Renal cortex interstitium (tissue), 11 donors: Measurements from ENCODE around the gene RNF168. TPM values are rescaled to one million over a fixed set of nuclear protein-coding genes. Genes with fewer than 3 reads are reported as not detected.
"Not testable (repeated sequence)": the region's sequence is repeated elsewhere in the genome, so short reads cannot be mapped to it uniquely, and the experiment has no call there.

Source experiments
- DNase-seq, 11 donors: peaks; one replicate each; pipeline ENCODE4 v3.0.0-alpha.2; 2013; ENCODE audit warnings: low read depth in 9 of 11, low spot score in 4 of 11; ENCODE audit errors: extremely low read depth in 1 of 11
- polyA plus RNA-seq, 3 donors: library from polyadenylated mRNA; unstranded; fragments of 120-200 nt; gene quantifications; one replicate each; pipeline ENCODE4 v1.2.1, GENCODE V29; 2013; ENCODE audit not compliant: insufficient read length in 3 of 3

Gene RNF168
- polyA plus RNA-seq, 3 donors: 15.7 to 16.7 (median 16.6) TPM

DNA sequence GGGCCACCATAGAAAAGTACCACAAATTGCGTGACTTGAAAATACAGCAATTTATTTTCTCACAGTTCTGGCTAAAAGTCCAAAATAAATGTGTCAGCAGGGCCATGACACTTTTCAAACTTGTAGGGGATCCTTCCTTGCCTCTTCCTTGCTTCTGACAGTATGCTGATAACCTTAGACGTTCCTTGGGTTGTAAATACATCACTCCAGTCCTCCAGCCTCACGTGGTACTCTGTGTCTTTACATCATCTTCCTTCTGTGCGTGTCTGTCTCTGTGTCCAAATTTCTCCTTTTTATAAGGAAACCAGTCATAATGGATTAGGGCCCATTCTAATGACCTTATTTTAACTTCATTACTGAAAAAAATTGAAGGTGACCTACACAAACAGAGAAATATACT, 7.4 kb downstream of the RNF168 start:
- DNase-seq: no peak

DNA sequence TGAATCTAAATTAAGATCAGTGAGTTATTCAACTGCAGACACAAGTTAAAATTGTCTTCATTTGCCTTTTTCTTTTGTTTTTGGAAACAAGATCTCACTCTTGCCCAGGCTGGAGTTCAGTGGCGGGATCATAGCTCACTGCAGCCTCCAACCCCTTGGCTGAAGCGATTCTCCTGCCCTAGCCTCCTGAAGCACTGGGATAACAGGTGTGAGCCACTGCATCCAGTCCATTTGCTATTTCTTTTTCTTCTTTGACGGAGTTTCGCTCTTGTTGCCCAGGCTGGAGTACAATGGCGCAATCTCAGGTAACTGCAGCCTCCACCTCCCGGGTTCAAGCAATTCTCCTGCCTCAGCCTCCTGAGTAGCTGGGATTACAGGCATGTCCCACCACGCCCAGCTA, 10.3 kb downstream of the RNF168 start:
- no peak for DNase-seq

DNA sequence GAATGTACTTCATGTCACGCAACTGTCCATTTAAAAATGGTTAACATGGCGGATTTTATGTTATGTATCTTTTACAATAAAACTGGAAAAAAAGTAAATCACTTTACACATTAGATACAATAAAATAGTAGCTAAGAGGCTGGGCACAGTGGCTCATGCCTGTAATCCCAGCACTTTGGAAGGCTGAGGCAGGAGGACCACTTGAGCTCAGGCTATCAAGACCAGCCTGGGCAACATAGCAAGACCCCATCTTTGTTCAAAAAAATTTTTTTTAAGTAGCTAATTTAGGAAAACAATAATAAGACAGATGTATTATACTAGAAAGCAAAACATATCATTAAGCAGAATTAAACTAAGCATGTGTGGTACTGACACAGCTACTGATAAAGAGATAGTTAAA, 11.5 kb downstream of the RNF168 start:
- no peak for DNase-seq

DNA sequence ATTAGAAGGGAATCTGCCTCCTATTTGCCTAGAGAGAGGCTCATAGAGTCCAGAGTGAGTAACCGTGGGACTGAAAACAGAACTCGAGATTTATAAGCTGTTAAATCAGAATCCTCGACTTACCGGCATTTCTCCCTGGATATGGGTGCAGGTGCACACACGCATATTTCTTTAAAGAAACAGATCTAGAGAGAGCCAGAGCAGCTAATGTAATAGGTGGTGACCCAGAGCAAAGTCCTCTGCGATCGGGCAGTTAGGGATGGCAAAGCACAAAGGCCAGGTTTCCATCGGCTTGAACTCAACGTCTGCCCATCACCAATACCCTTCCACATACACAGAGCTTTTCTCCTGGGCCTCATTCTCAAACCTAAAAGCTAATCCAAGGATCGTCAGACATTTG, 13.8 kb downstream of the RNF168 start:
- no peak for DNase-seq

DNA sequence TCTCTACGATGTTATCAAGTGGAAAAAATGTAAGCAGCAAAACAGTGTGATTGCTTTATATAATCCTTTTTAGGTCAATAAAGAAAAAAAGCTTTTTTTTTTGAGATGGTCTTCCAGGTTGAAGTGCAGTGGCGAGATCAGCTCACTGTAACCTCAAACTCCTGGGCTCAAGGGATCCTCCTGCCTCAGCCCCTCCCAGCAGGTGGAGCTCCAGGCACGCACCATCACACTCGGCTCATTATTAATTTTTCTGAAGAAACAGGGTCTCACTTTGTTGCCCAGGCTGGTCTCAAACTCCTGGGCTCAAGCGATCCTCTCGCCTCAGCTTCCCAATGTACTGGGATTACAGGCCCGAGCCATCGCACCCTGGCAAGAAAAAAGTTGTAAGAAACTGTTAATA, 17.3 kb downstream of the RNF168 start:
- DNase-seq: no peak

DNA sequence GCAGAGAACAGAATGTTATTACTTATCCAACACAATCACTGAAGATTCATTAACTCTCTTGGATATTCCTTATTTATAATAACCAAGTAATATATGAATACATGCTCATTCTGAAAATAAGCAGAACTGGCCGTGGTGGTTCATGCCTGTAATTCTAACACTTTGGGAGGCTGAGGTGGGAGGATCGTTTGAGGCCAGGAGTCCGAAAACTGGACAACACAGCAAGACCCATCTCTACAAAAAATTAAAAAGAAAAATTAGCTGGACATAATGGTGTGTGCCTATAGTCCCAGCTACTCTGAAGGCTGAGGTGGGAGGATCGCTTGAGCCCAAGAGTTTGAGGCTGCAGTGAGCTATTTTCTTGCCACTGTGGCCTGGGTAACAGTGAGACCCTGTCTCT, 25.9 kb downstream of the RNF168 start:
- DNase-seq: no peak

DNA sequence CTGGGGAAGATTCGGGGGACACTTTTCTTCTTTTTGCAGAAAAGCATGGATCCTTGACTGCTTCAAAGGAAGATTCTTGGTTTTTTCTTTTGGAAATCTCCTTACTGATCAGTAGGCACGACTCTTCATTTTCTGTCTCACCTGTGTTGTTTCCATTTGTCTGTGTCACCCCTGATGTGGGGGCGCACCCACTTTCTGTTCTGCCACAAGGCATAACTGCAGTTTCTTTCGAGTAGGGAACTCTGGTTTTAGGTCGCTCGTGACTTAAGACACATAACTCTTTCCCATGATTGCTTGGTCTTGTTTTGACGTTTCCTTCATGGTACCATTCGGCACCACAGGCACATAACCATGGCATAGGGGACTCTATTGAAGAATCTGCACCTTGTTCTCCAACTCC, 31.3 kb downstream of the RNF168 start:
- no peak for DNase-seq

DNA sequence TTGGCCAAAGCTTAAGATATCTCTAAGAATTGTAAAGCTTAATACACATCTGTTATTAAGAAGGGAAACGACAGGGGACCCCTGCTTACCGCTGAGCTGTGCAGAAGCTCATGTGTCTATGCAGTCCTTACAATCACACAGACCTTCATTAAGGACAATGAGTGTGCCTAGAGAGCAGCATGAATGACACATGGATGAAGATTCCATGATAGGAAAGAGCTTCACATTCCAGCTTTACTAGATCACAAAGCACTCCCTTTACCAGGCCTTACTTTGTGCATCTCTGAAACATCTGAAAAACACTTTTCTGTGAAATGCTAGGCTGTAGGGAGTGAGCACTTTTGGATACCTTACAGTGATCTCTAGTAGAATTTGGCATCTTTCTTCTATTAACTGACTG, 32.0 kb downstream of the RNF168 start:
- DNase-seq: no peak

DNA sequence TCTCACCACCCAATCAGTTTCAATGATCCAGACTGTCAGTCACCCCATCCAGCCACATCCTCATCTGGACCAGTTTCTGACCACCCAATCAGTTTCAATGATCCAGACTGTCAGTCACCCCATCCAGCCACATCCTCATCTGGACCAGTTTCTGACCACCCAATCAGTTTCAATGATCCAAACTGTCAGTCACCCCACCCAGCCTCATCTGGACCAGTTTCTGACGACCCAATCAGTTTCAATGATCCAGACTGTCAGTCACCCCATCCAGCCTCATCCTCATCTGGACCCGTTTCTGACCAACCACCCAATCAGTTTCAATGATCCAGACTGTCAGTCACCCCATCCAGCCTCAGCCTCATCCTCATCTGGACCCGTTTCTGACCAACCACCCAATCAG, 33.4 kb downstream of the RNF168 start:
- not testable (repeated sequence) for DNase-seq

DNA sequence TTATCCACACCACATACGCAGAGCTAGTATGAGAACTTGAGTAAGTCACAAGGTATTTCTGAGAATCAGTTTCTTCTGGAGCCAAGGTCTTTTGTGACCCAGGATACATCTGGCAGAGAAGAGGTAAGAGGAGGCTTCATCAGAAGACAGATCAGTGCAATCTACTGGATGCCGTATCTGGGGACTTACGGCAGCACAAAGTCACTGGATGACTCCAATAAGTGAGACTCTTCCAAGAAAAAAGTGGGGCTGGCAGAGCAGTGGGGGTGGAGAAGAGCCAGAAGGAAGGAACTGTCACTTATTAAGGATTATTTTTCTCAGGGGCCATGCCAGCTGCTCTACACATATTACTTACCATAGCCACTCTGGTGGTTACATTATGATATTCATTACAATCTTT, 39.8 kb downstream of the RNF168 start:
- DNase-seq: no peak

DNA sequence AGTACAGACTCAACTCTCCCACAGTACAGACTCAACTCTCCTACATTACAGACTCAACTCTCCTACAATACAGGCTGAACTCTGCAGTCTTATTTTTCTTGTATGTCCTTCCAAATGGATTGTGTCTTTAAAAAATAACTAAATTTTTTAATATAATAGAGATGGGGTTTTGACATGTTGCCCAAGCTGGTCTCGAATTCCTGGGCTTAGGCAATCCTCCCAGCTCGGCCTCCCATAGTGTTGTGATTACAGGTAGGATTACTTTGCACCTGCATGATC, 40.2 kb downstream of the RNF168 start:
- no peak for DNase-seq

DNA sequence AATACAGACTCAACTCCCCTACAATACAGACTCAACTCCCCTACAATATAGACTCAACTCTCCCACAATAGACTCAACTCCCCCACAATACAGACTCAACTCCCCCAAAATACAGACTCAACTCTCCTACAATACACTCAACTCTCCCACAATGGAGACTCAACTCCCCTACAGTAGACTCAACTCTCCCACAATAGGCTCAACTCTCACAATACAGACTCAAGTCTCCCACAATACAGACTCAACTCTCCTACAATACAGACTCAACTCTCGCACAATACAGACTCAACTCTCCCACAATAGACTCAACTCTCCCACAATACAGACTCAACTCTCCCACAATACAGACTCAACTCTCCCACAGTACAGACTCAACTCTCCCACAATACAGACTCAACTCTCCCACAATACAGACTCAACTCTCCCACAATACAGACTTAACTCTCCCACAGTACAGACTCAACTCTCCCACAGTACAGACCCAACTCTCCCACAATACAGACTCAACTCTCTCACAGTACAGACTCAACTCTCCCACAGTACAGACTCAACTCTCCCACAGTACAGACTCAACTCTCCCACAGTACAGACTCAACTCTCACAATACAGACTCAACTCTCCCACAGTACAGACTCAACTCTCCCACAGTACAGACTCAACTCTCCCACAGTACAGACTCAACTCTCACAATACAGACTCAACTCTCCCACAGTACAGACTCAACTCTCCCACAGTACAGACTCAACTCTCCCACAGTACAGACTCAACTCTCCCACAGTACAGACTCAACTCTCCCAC, 40.7 kb downstream of the RNF168 start:
- not testable (repeated sequence) for DNase-seq

DNA sequence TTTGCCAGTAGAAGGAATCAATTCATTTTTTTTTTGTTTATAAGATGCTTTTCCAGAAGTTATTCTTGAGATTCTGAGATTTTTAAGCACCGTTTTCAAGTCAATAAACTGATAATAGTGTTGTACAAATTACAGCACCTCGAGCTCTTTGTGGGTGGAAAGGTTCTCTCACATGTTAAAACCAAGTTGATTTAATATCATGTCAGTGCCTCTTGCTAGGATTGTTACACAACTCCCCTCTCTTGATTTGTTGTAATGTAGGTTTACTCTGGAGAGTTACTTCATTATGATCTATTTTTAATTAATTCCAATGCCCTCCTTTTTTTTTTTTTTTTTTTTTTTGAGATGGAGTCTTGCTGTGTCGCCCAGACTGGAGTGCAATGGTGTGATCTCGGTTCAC, 45.5 kb downstream of the RNF168 start:
- no peak for DNase-seq

DNA sequence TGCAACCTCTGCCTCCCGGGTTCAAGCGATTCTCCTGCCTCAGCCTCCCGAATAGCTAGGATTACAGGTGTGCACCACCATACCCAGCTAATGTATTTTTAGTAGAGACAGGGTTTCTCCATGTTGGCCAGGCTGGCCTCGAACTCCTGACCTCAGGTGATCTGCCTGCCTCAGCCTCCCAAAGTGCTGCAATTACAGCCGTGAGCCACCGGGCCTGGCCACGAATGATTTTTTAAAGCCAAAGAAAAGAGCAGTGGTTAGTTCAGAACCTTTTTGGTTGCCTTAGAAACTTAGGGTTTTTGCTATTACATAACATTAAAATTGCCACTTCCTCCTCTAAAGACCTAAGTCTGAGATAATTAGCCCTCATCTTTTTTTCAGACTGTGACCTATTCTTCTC, 46.1 kb downstream of the RNF168 start:
- DNase-seq: not testable (repeated sequence)

DNA sequence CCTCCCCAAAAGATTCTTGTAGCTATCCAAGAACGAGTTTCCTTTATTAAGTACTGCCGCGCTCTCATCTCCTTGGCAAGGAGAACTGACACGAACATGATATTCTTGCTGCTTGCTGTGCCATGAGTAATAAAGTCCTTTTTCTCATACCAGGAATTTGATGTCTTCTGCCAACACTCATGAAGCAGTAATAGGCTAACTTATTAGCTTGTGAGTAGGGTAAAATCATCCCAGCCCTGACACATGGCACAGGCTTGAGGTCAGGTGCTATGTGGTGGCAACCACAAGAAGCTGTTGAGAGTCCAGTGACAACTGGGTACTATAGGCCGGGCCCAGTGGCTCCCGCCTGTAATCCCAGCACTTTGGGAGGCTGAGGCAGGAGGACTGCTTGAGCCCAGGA, 48.6 kb downstream of the RNF168 start:
- DNase-seq: no peak

DNA sequence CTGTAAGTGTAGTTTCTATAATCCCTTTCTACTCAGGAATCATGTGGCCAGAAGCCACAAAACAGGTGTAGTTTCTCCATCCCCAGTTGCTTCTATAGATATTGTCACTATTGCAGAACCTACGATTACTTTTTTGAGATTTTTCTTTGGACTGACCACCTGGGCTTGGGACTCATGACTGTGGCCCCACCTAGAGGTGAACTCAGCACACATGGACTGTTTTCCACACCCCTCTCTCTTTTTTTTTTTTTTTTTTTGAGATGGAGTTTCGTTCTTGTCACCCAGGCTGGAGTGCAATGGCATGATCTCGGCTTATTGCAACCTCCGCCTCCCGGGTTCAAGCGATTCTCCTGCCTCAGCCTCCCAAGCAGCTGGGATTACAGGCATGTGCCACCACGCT, 58.2 kb downstream of the RNF168 start:
- DNase-seq: not testable (repeated sequence)

DNA sequence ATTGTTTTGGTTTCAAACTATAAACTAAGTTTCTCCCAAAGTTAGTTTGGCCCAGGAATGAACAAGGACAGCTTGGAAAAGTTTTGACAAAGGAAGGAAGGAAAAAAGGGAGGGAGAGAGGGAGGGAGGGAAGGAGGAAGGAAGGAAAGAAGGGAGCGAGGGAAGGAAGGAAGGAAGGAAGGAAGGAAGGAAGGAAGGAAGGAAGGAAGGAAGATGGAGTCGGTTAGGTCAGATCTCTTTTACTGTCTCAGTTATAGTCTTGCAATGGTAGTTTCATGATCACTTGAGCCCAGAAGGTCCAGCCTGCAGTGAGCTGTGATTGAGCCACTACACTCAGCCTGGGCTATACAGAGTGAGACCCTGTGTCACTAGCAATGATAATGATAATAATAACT, 59.1 kb downstream of the RNF168 start:
- DNase-seq: no peak

DNA sequence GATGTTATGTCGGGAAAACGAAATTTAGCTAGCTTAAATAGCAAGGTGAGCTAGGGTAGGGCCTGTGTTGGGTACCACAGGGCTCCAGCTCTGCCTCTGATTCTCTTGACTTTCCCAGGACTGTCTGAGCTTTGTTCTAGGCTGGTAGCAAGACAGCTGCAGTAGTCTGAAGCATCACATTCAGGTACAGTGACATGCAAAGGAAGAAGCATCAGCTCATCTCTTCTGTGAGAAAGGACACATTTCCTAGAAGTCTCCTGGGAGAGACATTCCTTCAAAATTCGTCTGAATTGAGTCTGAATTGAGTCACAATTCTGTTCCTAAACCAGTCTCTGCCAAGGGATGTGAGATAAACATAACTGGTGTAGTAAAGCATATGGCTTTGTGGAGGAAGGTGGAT, 62.9 kb downstream of the RNF168 start:
- no peak for DNase-seq

DNA sequence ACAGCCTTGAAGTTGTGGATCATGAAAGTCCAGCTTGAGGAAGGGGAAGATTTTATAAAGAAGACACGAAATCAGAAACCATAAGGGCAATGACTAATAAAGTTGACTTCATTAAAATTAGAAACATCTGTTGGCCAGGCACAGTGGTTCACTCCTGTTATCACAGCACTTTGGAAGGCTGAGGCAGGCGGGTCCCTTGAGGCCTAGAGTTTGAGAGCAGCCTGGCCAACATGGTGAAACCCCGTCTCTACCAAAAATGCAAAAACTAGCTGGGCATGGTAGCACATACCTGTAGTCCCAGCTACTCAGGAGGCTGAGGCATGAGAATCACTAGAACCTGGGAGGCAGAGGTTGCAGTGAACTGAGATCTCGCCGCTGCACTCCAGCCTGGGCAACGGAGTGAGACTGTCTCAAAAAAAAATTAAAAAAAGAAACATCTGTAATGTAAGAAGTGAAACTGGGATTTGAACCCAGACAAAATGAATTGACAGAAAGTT, 63.5 kb downstream of the RNF168 start:
- no peak for DNase-seq

DNA sequence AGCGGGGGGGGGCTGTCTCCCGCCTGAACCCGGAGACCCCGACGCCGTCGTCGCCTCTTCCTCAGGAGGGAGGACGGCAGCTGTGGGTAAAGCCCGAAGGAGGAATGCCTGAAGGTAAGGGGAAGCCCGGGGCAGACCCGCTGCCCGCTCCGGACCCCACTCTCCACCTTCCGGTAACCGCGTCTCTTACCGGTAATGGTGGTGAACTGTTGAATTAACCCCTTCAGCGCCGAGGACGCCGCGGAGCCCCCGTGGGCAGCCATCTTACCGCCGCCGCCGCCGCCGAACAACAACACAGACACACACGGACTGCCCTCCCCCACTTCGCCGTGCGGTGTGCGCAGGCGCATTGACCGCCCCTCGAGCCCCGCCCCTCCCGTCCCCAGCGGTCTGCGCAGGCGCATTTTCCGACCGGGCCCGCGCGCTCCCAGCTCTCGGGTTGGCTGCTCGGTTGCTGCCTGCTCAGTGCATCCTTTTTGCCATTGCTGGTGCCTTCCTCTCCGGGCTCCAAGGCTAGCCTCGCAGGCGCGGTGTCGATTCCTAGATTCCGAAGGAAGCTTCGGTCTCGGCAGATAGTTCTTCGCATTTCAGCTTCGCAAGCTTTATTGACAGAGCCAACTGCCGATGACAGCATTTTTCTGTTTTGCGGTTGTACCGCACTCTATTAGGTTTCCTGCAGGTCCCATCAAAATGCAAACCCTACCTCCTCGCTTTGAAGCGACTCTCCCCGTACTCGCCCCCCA, 71.3 kb downstream of the RNF168 start, which contains the start of gene UBXN7:
Gene UBXN7, minus strand, starts transcription at position 291 of the 743 bp plus-strand sequence. Its CDS starts 28 bp downstream, at position 263.
- DNase-seq: peak; percentile 82 to 95 (median 92)
